Tibial nerve (tissue), 4 donors: Measurements from ENCODE around the gene RANBP3. TPM values are rescaled to one million over a fixed set of nuclear protein-coding genes. Genes with fewer than 3 reads are reported as not detected.

Experiments used
- DNase-seq, 2 donors: peaks; one replicate each; pipeline ENCODE4 v3.0.0-alpha.2; 2019; ENCODE audit warnings: low spot score in 2 of 2
- H3K27ac ChIP-seq, 4 donors: fragments of 200-600 bp; sonication (generic) in 3 of 4; one replicate each; pipeline ENCODE4 v1.5.1; 2017 to 2019; ENCODE audit warnings: mild to moderate bottlenecking in 1 of 4
- H3K27me3 ChIP-seq, 2 donors: fragments of 200-600 bp; sonication (generic) in 1 of 2; one replicate each; pipeline versions ENCODE4 v1.5.1 to v1.6.0; 2017 to 2019
- H3K36me3 ChIP-seq, 3 donors: fragments of 200-600 bp; sonication (generic); one replicate each; pipeline ENCODE4 v1.5.1; 2018 to 2019
- H3K4me1 ChIP-seq, 4 donors: fragments of 200-600 bp; sonication (generic) in 3 of 4; one replicate each; pipeline ENCODE4 v1.5.1; 2017 to 2019
- H3K4me3 ChIP-seq, 4 donors: fragments of 200-600 bp; sonication (generic) in 3 of 4; one replicate each; pipeline ENCODE4 v1.5.1; 2017 to 2019; ENCODE audit warnings: mild to moderate bottlenecking in 1 of 4, moderate library complexity in 1 of 4
- H3K9me3 ChIP-seq, 4 donors: fragments of 200-600 bp; sonication (generic) in 3 of 4; one replicate each; pipeline ENCODE4 v1.5.1; 2017 to 2019
- CTCF ChIP-seq, 5 experiments: fragments of 200-600 bp in 3 of 5; fragments of 450-650 bp in 2 of 5; sonication (generic) in 3 of 5; IDR thresholded peaks; one replicate each; pipeline ENCODE4 v1.5.1; 2016 to 2019; ENCODE audit warnings: antibody characterized with exemption in 5 of 5, mild to moderate bottlenecking in 3 of 5, moderate library complexity in 2 of 5
- EP300 ChIP-seq, 2 donors: sonication (generic); formaldehyde crosslinking; IDR thresholded peaks; one replicate each; pipeline ENCODE4 v1.6.1; 2017; ENCODE audit warnings: antibody characterized with exemption in 2 of 2, mild to moderate bottlenecking in 1 of 2
- POLR2A ChIP-seq, 2 donors: fragments of 450-650 bp; IDR thresholded peaks; one replicate each; pipeline ENCODE4 v1.6.1; 2017; ENCODE audit warnings: antibody characterized with exemption in 2 of 2, mild to moderate bottlenecking in 2 of 2, moderate library complexity in 2 of 2
- WGBS, 2 donors: methylation state at CpG; one replicate each; pipeline ENCODE4 v1.1.5; 2018; 5-methylcytosine and 5-hydroxymethylcytosine counted together
- total RNA-seq, 4 donors: library from RNA; depleted of rRNA; stranded (reverse); fragments of >200 nt; gene quantifications; one replicate each; pipeline ENCODE4 v1.1.0, GENCODE V29; 2016

RANBP3 gene
- total RNA-seq, 4 donors from 2014 or later = 75.4 to 129 (median 95.6) TPM

GRCh38 chr19:5937550-5937949, 40.4 kb downstream of the RANBP3 start:
- peaks cover 0 to 72% (median 8%) of the 10 kb centered on the region in 3 donors for H3K36me3 ChIP-seq
- H3K4me1 ChIP-seq = peaks cover 0 to 54% (median 15%) of the 10 kb centered on the region in 4 donors

GRCh38 chr19:5936292-5936592, 41.7 kb downstream of the RANBP3 start:
- Histone ChIP-seq H3K27me3 (no peaks in the 10 kb centered on the region), H3K27ac (no peak overlapping the region), H3K9me3 (no peaks in the 10 kb centered on the region), H3K4me1 (peaks cover 0 to 41% (median 13%) of the 10 kb centered on the region in 4 donors), H3K4me3 (no peak overlapping the region), H3K36me3 (peaks cover 0 to 83% (median 10%) of the 10 kb centered on the region in 3 donors)
- WGBS, 2 donors = 83 to 93% methylated on average over 9 of the region's 9 CpGs
- DNase-seq = no peak
- TF ChIP-seq POLR2A (IDR thresholded peaks at IDR 0.05) (no peak), EP300 (IDR thresholded peaks at IDR 0.05) (no peak), CTCF (IDR thresholded peaks at IDR 0.05) (no peak)

More at GRCh38 chr19:5937550-5937949, 40.4 kb downstream of the RANBP3 start:
- Histone ChIP-seq H3K9me3 (no peaks in the 10 kb centered on the region), H3K4me3 (no peak overlapping the region), H3K27ac (no peak overlapping the region), H3K27me3 (no peaks in the 10 kb centered on the region)
- WGBS, 2 donors = 77 to 79% methylated on average over 10 of the region's 10 CpGs
- DNase-seq = no peak
- TF ChIP-seq CTCF (IDR thresholded peaks at IDR 0.05) (no peak), POLR2A (IDR thresholded peaks at IDR 0.05) (no peak)

- Histone ChIP-seq H3K4me3 (no peak overlapping the region), H3K36me3 (peaks cover 0 to 83% (median 10%) of the 10 kb centered on the region in 3 donors), H3K9me3 (no peaks in the 10 kb centered on the region), H3K4me1 (peaks cover 0 to 37% (median 13%) of the 10 kb centered on the region in 4 donors), H3K27me3 (no peaks in the 10 kb centered on the region), H3K27ac (peak overlapping the region in 2 of 4 donors; percentile 52 to 65)
- TF ChIP-seq CTCF (IDR thresholded peaks at IDR 0.05) (no peak), POLR2A (IDR thresholded peaks at IDR 0.05) (no peak), EP300 (IDR thresholded peaks at IDR 0.05) (no peak)
- WGBS, 2 donors = 66 to 75% methylated on average over 21 to 25 of the region's 25 CpGs
- no peak for DNase-seq
These were observed 42.3 kb downstream of the RANBP3 start for GRCh38 chr19:5935473-5936291.

- no peak for TF ChIP-seq POLR2A (IDR thresholded peaks at IDR 0.05)
- peak in 1 of 2 donors; percentile 6 for TF ChIP-seq EP300 (IDR thresholded peaks at IDR 0.05)
- TF ChIP-seq CTCF (IDR thresholded peaks at IDR 0.05) = no peak
- H3K4me1 ChIP-seq = peaks cover 0 to 37% (median 13%) of the 10 kb centered on the region in 4 donors
- no peak for DNase-seq
- peaks cover 0 to 83% (median 11%) of the 10 kb centered on the region in 3 donors for H3K36me3 ChIP-seq
- 57 to 60% methylated on average over 16 of the region's 16 CpGs for WGBS, 2 donors
- H3K27me3 ChIP-seq = no peaks in the 10 kb centered on the region
- peak overlapping the region in 2 of 4 donors; percentile 52 to 65 for H3K27ac ChIP-seq
- no peaks in the 10 kb centered on the region for H3K9me3 ChIP-seq
- H3K4me3 ChIP-seq = no peak overlapping the region
These were observed 43.0 kb downstream of the RANBP3 start for GRCh38 chr19:5934774-5935472.

- DNase-seq = no peak
- Histone ChIP-seq H3K27me3 (no peaks in the 10 kb centered on the region), H3K9me3 (no peaks in the 10 kb centered on the region), H3K36me3 (peaks cover 0 to 83% (median 11%) of the 10 kb centered on the region in 3 donors), H3K27ac (peak overlapping the region in 2 of 4 donors; percentile 60 to 65), H3K4me3 (no peak overlapping the region), H3K4me1 (peaks cover 0 to 45% (median 13%) of the 10 kb centered on the region in 4 donors)
- no peak for TF ChIP-seq EP300 (IDR thresholded peaks at IDR 0.05)
- TF ChIP-seq CTCF (IDR thresholded peaks at IDR 0.05) = no peak
- TF ChIP-seq POLR2A (IDR thresholded peaks at IDR 0.05) = no peak
- WGBS, 2 donors = 80 to 82% methylated on average over 5 of the region's 5 CpGs
These were observed 43.9 kb downstream of the RANBP3 start for GRCh38 chr19:5934069-5934401.
